Thyroid gland (tissue), 4 donors: ENCODE measurements around the gene FERD3L.

Source experiments
- CTCF ChIP-seq, 6 experiments: fragments of 200-600 bp in 3 of 6; fragments of 450-650 bp in 3 of 6; sonication (generic) in 3 of 6; IDR thresholded peaks; one replicate each; pipeline ENCODE4 v1.5.1; 2016 to 2019; ENCODE audit warnings: antibody characterized with exemption in 6 of 6, mild to moderate bottlenecking in 2 of 6, inconsistent platforms in 1 of 6, moderate library complexity in 1 of 6
- POLR2A ChIP-seq, 2 donors: fragments of 450-650 bp; IDR thresholded peaks; one replicate each; pipeline ENCODE4 v1.6.1; 2017; ENCODE audit warnings: antibody characterized with exemption in 2 of 2, mild to moderate bottlenecking in 2 of 2, moderate library complexity in 1 of 2

- TF ChIP-seq CTCF (IDR thresholded peaks at IDR 0.05), result no peak
- TF ChIP-seq POLR2A (IDR thresholded peaks at IDR 0.05), result no peak
Observed at GRCh38 chr7:19102884-19103283, 42.3 kb downstream of the FERD3L start.
